Endometrial microvascular endothelial cells (primary cell): ENCODE measurements around the gene GOLGA2. TPM values are rescaled to one million over a fixed set of nuclear protein-coding genes. Genes with fewer than 3 reads are reported as not detected.

ENCODE experiments used
- in situ Hi-C: cut with HindIII; loops from 2 replicates; pipeline ENCODE4 v1.10.0; 2017; ENCODE audit warnings: low sequenced_read_pairs, low pct_unique_long_range_greater_than_20kb; ENCODE audit errors: inconsistent ontology term
- total RNA-seq: library from RNA; depleted of rRNA; stranded (reverse); fragments of >200 nt; gene quantifications from one replicate; pipeline ENCODE4 v1.2.3, GENCODE V29; 2015; ENCODE audit errors: inconsistent ontology term

Gene GOLGA2, protein sequence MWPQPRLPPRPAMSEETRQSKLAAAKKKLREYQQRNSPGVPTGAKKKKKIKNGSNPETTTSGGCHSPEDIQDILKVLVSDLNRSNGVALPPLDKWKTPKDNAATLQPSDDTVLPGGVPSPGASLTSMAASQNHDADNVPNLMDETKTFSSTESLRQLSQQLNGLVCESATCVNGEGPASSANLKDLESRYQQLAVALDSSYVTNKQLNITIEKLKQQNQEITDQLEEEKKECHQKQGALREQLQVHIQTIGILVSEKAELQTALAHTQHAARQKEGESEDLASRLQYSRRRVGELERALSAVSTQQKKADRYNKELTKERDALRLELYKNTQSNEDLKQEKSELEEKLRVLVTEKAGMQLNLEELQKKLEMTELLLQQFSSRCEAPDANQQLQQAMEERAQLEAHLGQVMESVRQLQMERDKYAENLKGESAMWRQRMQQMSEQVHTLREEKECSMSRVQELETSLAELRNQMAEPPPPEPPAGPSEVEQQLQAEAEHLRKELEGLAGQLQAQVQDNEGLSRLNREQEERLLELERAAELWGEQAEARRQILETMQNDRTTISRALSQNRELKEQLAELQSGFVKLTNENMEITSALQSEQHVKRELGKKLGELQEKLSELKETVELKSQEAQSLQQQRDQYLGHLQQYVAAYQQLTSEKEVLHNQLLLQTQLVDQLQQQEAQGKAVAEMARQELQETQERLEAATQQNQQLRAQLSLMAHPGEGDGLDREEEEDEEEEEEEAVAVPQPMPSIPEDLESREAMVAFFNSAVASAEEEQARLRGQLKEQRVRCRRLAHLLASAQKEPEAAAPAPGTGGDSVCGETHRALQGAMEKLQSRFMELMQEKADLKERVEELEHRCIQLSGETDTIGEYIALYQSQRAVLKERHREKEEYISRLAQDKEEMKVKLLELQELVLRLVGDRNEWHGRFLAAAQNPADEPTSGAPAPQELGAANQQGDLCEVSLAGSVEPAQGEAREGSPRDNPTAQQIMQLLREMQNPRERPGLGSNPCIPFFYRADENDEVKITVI
- 60.6 TPM for total RNA-seq

DNA sequence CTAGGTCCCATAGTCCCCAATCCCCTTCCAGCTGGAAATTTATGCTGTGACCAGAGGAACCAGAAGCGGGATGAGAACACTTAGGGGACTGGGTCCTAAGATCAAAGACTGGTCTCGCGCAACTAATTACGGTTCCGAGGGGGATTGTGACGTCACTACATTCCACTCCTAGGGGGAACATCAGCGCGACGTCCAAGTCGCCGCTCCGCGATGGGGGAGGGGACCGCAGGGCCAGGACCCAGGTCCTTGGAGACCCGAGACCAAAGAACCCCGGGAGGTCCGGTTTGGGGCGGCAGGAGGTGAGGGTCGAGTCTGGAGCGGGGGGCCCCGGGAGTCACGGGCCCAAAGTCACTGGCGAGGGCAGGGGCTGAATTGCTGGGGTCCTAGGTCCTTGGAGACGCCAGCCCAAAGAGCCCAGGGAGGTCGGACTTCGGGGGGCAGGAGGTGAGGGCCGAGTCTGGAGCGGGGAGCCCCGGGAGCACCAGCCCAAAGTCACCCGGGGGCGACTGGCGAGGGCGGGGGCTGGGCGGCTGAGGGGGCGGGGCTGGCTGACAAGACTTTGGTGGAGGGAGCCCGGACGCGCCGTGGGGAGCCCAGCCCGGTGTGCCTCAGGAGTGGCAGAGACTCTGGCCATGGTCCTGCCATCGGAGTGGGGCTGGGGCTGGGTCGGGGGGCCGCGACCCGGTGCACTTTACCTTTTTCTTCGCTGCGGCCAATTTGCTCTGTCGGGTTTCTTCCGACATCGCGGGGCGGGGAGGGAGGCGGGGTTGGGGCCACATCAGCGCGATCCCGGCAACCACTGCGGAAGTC is at the start of gene GOLGA2:
TSS of gene GOLGA2 (minus strand) at position 810 of the 810 bp plus-strand sequence. CDS start at position 779, 31 bp downstream.
- in situ Hi-C loops = no loop called here

DNA sequence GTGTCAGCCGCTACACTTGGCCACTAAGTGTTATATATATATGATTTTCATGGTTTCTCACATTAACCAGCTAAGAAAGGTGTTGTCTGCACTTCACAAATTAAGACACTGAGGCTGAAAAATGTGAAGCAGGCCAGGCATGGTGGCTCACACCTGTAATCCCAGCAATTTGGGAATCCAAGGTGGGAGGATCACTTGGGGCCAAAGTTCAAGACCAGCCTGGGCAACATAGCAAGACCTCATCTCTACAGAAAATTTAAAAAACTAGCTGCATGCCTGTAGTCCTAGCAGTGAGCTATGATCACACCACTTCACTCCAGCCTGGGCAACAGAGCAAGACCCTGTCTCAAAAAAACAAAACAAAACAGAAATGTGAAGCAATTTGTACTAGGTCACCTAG is 48.6 kb upstream of the GOLGA2 start:
- in situ Hi-C loops = no loop called here

DNA sequence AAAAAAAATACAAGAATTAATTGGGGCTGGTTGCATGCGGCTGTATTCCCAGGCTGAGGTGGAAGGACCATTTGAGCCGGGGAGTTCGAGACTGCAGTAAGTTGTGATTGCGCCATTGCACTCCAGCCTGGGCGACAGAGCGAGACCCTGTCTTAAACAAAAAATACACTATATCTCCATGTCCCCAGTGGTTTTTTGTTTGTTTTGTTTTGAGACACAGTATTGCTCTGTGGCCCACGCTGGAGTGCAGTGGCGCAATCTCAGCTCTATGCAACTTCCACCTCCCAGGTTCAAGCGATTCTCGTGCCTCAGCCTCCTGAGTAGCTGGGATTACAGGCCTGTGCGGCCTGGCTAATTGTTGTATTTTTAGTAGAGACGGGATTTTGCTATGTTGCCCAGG is 48.0 kb upstream of the GOLGA2 start:
- in situ Hi-C loops = no loop called here

DNA sequence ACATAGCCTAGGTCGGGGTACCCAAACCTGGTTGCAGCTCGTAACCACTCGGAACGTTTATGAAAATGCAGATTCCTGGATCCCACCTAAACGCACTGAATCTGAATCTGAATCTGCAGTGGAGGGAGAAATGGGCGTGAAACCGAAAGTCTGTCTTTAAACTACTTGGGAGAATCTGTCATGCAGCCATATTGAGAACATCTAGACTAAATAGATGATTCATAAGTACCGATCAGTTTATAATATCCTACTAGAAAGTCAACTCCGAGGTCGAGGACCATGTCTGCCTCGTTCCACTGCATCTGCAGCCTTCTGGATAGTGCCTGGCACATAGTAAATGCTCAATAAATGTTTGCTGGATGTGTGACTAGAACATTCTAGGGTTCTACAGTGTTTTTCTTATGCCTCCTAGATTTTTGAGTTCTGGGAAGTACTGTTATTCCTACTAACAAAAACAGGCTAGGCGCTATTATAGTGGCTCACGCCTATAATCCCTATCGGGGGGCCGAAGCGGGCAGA is 47.5 kb upstream of the GOLGA2 start:
- in situ Hi-C loops = no loop called here

DNA sequence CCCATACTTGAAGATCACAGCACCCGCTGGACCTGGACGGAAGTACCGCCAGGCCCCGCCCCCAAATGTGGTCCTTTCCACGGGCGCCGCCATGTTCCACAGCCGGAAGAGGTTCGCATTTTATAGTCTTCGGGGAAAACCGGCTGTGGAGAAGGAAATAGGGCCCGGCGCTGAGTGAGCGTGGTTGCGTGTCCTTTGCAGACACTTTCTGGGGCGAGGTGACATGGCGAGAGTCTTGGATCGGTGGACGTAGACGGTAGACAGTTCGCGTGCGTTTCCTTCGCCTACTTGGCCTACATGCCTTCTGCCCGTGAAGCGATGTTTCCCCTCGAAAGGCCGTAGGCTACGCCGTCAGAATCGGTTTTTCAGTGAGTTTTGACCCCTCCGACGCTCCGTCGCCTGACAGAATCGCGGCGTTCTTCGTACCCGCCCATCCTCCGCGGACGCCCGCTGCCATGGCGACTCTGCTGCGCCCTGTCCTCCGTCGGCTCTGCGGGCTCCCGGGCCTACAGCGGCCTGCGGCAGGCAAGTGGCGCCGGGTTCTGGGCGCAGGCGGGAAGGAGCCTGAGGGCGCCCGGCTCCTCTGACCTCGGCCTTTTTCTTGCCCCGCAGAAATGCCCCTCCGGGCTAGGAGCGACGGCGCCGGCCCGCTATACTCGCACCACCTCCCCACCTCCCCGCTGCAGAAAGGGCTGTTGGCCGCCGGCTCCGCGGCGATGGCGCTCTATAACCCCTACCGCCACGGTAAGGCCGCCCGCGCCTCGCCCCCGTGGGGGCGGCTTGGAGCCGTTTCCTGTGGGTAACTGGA is 46.8 kb upstream of the GOLGA2 start, which contains the start of the genes COQ4 and TRUB2:
TSS of gene COQ4 (plus strand) at position 436 of the 808 bp plus-strand sequence. CDS start at position 456, 20 bp downstream.
TSS of gene TRUB2 (minus strand) at position 44 of the 808 bp plus-strand sequence. CDS start at position 5, 39 bp downstream.
- in situ Hi-C loops = no loop called here

DNA sequence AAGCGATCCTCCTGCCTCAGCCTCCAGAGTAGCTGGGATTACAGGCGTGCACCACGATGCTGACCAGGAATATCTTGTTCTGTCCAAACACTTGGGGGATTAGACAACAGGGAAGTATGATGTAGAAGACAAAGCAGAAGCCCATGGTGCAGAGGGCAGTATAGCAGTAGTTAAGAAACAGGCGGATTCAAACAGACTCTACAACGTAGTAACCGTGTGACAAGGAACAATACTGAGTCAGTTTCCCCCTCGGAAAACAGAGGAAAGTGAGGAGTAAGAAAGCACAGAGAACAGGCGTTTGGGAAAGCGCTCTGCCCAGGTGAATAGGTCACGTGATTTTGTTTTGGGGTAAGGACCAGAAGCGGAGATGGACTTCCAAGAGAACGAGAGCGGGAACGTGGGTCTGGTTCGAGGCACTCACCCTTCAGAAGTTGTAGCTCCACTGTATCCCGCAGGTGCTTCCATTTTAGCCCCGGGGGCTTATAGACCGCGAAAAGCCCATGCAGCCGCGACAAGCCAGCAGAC is 46.1 kb upstream of the GOLGA2 start:
- in situ Hi-C loops = no loop called here

DNA sequence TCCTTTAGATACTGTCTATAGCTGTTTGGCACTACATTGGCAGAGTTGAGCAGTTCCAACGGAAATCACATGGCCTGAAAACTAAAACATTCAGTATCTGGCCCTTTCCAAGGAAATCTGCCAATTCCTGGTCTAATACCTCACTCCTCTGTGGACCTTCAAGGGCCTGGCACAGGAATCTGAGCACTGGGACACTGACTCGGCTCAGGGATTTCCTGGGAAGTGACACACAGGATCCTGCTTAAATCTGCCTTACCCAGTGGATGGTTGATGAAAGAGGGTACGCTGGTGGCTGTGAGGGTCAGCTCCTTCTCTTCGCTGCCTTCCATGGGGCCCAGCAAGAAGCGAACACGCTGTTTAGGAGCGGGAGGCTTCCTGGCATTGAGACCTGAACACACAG is 45.5 kb upstream of the GOLGA2 start:
- in situ Hi-C loops = no loop called here

DNA sequence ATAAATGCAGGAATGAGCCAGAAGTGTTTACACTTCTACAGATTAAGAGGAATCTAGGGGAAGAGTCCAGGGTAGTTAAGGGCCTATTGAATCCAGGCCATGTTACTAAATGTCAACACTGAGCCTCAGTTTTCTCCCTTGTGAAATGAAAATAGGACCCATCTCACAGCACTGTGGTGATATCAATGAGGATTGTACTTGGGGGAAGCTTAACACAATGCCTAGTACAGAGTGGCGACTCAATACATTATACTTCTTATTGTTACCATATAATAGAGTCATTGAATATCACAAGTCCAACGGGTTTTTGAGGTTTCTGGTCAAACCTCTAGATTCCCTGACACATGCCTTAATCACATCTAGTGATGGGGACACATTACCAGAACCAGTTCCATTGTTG is 41.8 kb upstream of the GOLGA2 start:
- in situ Hi-C loops = no loop called here

DNA sequence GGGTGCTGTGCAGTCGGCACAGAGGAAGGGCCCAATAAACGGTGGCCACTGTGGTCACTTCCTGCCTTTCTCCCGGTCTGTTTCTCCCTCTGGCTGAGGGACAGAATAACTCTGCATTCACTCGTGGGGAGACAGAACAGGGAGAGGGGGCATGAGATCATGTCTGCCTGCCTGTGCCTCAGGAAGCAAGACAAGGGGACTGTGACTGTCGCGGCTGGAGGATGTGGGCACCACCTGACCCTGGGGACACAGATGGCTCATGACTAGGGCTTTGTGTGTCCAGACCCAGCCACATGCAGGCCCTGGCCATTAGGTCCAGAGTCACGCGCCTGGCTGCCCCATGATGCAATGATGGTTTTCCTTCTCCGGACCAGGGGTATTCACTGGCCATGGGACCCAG is 40.6 kb upstream of the GOLGA2 start:
- in situ Hi-C loops = no loop called here

DNA sequence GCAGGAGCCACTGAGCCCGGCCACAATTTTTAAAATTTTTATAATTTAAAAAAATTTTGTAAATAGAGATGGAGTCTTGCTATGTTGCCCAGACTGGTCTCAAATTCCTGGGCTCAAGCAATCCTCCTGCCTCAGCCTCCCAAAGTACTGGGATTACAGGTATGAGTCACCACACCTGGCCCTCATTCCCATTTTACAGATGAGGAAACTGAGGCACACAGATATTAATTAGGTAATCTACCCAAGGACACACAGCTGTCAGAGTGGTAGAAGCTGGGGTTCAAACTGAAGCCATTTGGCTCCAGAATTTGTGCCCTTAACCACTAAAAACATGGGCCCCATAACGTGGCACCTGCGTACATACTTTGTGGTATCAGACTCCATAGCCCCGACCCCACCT is 38.9 kb upstream of the GOLGA2 start:
- in situ Hi-C loops = no loop called here

DNA sequence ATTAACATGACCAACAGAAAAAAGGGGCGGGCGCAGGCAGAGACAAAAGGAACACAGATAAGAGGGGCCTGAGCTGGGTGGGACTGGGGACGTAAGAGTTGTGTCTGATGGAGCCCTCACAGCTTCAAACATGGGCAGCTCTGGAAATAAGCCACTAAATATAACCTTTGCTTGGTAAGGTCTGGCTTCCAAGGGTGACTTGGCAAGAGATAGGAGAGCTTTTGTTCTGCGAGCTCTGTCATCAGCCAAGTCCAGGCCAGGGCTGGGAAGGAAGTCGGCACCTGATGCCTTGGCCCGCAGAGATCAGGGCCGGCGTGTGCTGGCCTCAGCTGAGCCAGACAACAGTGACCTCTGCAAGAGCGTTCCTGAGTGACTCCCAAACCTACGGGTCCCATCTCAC is 34.7 kb upstream of the GOLGA2 start:
- in situ Hi-C loops = no loop called here

DNA sequence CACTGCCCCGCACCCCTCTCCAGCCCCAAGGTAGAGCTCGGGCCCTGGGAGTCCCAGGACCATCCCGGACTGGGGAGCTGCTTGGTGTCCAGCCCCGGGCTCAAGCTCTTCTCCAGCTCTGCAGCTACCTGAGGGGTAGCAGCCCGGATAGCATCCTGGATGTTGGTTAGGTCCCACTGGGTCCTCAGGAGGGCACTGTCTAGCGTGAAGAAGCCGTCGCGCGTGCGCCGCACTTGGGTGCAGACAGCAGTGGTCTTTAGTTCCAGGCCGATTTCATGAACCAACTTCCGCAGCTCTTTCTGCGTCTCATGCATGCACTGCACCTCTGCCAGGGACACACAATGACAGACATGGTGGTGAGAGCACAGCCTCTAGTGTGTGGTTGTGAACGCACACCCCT is 33.7 kb upstream of the GOLGA2 start:
- in situ Hi-C loops = no loop called here

DNA sequence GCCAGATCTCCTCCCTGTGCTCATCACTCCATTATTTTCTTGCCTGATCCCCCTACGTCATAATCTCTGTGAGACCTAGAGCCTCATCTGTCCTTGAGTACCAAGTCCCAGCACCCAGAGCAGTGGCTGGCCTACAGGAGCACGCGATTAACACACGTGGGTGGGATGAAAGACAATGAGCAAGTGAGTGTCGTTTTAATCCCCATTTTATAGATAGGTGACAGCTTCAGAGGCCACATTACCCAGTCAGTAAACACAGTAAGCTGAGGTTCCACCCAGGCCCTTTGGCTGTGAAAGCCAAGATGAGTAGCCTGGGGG is 29.1 kb upstream of the GOLGA2 start:
- in situ Hi-C loops = no loop called here

DNA sequence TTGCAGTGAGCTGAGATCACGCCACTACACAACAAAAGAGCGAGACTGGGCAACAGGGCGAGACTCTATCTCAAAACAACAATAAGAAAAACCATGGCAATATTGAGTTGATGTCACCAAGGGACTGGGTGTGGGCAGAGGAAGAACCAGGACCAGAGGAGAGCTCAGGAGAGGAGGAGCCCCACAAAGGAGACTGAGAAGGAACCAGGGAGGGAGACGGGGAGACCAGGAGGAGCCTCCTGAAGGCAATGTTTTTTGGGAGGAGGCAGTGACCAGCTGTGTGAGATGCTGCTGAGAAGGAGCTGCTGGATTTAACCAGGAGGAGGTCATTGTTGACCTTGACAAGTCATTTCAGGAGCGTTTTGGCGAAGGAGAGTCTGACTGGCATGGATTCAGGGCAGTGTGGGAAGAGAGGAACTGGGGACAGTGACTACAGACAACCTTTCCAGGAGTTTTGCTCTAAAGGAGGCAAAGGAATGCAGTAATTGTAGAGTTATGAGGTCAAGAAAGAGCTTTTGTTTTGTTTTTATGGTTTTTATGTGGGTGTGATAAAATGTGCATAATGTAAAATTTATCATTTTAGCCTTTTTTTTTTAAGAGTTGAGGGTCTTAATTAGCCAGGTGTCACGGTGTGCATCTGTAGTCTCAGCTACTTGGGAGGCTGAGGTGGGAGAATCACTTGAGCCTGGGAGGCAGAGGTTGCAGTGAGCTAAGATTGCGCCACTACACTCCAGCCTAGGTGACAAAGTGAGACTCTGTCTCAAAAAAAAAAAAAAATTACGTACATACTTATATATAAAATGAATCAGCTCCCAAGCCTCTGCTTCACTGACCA is 28.5 kb upstream of the GOLGA2 start:
- in situ Hi-C loops = no loop called here

DNA sequence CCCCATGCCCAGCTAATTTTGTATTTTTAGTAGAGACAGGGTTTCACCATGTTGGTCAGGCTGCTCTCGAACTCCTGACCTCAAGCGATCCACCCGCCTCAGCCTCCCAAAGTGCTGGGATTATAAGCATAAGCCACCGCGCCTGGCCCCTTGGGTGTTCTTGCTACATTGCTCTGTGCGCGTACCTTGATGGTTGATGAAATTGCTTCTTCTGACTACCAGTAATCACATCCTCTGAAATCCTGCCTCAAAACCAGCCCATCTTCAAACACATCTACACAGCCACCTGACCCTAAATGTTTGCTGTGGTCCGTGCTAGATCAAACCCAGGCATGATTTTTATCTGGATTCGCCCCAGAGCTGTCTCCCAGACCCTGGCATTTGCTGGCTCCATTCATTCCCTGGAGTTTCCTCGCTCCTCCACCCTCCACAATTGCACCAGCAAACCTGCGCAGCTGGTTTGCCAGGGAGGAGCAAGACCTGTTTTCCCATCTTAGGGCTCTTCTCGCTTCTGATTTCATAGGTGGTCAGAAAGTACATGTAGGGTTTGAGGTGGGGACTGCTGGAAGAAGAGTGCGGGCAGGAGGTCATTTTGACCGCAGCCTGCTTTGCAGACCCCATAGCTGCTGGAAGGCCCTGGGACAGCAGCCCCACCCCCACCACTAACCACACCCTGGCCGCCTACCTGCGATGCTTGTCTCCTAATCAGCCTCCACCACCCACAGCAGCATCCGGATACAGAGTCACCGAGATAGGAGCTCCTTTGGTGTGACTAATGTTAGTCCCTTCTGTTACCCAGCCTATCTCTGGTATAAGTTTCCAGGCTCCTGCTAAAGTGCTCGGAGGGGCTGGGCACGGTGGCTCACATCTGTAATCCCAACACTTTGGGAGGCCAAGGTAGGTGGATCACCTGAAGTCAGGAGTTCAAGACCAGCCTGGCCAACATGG is 23.0 kb upstream of the GOLGA2 start:
- in situ Hi-C loops = no loop called here
